Effector CD4-positive, alpha-beta T cell (primary cell): ENCODE results near the gene CPEB4.
A peak's percentile ranks its signal among the peaks of the same experiment; 100 is the strongest.

Experiments used
- DNase-seq: peaks from one replicate; pipeline ENCODE4 v3.0.0-alpha.2; 2020

CPEB4 gene

DNA sequence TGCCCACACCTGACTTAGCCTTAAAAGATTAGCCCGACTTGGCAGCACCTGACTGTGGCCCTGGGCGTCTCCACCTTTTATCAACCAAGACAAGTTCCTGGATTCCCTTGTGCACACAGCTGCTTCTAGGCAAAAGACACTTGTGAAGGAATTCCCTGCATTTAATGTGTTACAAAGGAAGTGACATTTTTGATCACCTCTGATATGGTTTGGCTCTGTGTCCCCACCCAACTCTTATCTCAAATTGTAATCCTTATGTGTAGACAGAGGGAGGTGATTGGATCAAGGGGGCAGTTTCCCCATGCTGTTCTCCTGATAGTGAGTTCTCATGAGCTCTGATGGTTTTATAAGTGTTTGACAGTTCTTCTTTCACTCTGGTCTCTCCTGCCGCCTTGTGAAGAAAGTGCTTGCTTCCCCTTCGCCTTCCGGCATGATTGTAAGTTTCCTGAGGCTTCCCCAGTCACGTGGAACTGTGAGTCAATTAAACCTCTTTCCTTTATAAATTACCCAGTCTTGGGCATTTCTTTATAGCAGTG lies 2.6 kb upstream of the CPEB4 start:
- no peak for DNase-seq

DNA sequence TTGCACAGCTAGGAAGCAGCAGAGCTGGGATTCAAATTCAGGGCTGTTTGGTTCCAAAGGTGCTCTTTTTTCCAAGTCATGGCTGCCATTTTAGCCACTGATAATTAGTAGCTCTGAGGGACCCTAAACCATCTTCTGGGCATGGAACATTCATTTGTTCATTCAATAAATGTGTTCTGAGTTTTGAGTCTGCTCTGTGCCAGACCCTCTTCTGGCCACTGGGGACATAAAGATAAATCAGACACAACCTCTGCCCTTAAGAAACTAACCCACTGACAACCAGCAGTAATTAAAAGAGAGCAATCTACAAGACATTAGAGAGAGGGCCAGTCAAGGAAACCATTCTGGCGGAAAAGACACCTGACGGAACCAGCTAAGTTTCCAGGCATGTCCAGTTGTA lies 2.0 kb upstream of the CPEB4 start:
- DNase-seq, result no peak

GRCh38 chr5:173888473-173889131 lies 453 bp downstream of the CPEB4 start:
- peak; percentile 8 for DNase-seq

- DNase-seq, result no peak
Measured at GRCh38 chr5:173890195-173890991, 2.2 kb downstream of the CPEB4 start.

- no peak for DNase-seq
Measured at GRCh38 chr5:173891308-173892116, 3.4 kb downstream of the CPEB4 start.

DNA sequence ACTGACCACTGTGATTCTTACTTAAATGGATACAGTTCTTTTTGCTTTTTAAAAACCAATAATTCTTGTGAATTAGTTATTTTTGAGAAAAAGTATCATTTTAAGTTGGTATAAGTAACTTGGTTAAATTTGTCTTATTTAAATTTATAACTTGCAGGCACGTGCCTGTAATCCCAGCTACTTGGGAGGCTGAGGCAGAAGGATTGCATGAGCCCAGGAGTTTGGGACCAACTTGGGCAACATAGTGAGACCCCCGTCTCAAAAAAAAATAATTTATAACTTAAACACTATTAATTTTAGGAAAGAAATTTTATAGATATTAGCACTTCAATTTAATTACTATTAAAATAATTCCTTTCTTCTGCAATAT lies 5.0 kb downstream of the CPEB4 start:
- no peak for DNase-seq

- no peak for DNase-seq
Measured at GRCh38 chr5:173895401-173896165, 7.4 kb downstream of the CPEB4 start.

DNA sequence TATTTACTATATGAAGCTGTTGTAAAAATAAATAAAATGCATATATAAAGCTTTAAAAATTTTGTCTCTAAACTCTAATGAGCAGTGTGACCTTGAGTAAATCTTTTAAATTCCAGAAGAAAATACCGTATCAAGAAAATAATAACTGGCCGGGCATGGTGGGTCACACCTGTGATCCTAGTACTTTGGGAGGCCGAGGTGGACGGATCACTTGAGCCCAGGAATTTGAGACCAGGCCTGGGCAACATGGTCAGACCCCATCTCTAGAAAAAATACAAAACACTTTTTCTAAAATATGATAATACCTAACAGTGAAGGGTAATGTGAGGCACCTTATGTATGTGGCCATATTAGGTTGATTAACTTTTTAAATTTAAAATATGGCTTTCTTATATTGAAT lies 8.5 kb downstream of the CPEB4 start:
- no peak for DNase-seq

DNA sequence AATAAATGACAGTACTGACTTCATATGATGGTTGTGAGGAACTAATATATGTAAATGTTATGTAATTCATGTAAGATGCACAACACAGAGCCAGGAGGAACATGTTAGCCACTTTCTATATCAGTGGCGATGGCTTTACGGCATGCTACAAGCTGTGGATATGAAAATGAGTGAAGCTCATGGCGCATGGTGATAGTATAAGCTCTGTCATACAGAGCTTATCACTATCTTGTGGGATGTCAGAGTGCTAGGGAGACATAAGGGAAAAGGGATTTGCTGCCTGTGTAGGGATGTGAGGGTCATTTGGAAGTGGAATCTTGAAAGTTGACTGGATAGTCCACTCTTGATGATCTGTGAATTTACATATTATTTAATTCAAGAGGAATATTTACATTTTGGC lies 13.6 kb downstream of the CPEB4 start:
- DNase-seq, result no peak

- DNase-seq, result no peak
Measured at GRCh38 chr5:173902334-173902733, 14.2 kb downstream of the CPEB4 start.

DNA sequence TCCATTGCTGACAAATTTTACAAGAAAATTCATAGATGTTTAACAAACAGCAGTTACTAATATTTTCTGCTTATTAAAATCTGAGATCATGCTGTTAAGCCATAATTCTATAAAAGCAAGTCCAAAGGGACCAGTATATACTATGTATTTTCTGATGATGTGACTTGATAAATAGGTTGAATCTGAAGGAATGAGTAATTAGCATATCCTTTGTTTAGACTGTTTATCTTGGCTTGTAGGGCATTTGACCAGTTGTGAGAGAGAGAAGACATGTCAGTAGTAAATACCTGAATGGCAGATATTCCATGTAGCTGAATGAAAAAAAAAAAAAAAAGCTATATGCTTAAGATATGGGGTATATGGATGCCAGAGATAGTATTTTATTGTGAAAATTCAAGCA lies 14.6 kb downstream of the CPEB4 start:
- DNase-seq, result no peak

DNA sequence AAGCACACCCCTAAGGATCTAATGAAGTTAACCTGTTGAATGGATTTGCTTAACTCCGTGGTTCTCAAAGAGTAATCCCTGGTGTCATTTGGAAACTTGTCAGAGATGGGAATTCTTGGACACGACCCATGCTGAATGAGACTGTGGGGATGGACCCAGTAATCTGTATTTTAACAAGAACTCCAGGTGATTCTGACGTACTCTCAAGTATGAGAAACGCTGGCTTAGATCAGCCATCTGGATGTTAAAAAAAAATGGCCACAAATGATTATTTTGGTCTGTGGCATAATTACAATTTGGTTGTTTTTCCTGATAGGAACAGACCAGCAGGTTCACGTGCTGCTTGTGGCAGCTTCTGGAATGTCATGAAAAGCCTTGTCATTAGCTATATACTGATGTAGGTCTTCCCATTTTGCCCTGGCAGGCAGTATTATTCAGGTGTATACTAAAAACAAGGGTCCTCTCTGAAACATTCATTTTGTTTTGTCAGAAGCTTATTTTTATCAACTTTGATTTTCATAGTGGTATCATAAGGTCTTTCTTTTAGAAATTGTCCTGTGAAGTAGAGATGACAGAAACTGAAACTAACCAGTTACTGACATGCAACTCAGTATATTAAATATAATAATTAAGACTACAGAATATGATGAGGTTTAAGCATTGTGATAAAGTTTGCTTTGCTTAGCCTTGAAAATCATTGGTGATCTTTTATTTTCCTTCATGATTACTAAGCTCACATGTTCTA lies 15.4 kb downstream of the CPEB4 start:
- no peak for DNase-seq

- DNase-seq, result no peak
Measured at GRCh38 chr5:173904151-173904550, 16.0 kb downstream of the CPEB4 start.

- no peak for DNase-seq
Measured at GRCh38 chr5:173907284-173907683, 19.1 kb downstream of the CPEB4 start.

GRCh38 chr5:173907686-173908371 lies 19.7 kb downstream of the CPEB4 start:
- no peak for DNase-seq

DNA sequence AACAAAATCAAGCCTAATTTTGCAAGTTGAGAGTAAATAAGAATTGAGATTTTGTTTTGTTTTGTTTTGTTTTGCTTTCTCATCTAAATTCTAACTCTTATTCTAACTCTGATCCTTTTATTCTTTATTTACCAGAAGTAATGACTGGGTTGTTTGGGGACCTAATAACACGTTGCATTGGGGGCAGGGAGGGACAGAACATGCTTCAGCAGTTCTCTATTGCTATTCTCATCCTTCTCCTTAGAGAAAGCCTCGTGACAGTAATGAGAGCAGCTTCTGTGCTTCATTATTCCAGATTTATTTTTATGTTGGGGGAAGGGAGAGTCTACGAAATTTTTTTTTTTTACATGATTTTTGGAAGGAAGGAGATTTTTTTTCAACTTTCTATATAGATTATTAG lies 21.1 kb downstream of the CPEB4 start:
- no peak for DNase-seq

- no peak for DNase-seq
Measured at GRCh38 chr5:173910215-173910614, 22.1 kb downstream of the CPEB4 start.

- no peak for DNase-seq
Measured at GRCh38 chr5:173911623-173912022, 23.5 kb downstream of the CPEB4 start.

DNA sequence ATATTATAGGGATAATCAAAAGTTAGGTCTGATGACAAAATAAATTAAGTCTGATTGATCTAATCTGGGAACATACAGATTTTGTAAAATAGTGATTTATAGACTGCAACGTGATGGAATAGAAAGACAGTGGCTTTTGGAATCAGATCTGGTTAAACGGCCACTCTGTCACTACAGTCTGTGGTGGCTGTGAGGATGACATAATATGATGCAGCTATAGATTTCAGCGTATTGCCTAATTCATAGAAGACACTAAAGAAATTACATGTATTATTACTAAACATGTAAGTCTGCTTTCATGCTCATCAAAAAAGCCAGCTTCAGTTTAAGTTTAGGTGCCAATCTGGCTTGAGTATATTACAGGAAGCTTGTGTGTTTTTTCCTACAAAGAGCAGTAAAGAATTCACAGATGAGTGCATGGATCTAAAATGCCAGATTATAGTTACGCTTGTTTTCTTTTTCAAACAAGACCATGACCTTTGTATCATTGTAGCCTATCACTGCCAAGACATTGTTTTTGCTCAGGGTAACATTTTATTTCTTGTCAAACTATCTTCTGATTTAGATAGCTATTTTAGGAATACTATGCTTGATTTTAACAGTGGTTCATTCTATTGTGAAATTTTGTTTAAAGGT lies 25.7 kb downstream of the CPEB4 start:
- DNase-seq, result no peak

DNA sequence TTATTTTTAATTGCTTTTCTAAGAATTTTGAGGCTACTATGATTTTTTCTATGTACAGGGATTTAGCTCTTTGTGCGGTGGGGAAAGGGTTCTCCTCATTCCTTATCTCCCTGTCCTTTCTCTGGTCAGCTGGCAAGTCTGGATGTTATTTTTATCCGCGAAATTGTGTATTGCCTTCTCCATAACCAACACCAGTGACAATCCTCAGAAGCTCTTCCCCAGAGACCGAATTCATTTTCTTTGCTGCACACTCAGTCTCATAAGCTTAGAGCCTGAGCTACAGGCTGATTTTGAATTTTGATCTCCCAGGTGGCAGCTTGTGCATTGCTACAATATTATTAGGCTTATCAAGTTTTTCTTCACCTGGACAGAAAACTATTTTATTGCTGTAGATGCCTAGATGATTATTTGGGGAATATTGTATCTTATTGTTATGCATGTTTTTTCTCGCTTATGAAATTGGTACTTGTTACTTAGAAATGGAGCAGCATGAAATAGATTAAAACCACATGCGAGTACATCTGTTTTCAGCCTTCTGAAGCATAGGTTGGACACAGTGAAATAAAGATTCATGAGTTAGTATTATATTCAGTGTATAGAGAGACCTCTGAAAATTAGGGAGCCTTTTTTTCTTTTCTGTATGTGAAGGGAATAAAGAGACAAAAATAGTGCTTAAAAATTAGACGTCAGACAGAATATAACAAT lies 27.3 kb downstream of the CPEB4 start:
- DNase-seq, result no peak
